Liver (tissue), 3 donors: ENCODE results near the gene SZT2.

Source experiments
- ATF3 ChIP-seq: IDR thresholded peaks from 2 replicates; pipeline ENCODE4 v1.6.1; 2016; ENCODE audit warnings: antibody characterized with exemption
- CTCF ChIP-seq: fragments of 150-350 bp; IDR thresholded peaks from 2 replicates; pipeline ENCODE4 v1.5.1; 2017; ENCODE audit warnings: improper control_type of control experiment, low read depth, low read length; ENCODE audit not compliant: missing input control
- FOXA2 ChIP-seq: IDR thresholded peaks from 2 replicates; pipeline ENCODE4 v1.6.1; 2016; ENCODE audit warnings: antibody characterized with exemption
- JUND ChIP-seq, 2 donors: IDR thresholded peaks; 2 replicates each; pipeline ENCODE4 v1.6.1; 2016; ENCODE audit warnings: antibody characterized with exemption in 2 of 2
- MAX ChIP-seq: IDR thresholded peaks from 2 replicates; pipeline ENCODE4 v1.6.1; 2016; ENCODE audit warnings: antibody characterized with exemption
- RAD21 ChIP-seq, 2 donors: IDR thresholded peaks; 2 replicates each; pipeline ENCODE4 v1.6.1; 2016; ENCODE audit warnings: antibody characterized with exemption in 2 of 2, mild to moderate bottlenecking in 2 of 2
- REST ChIP-seq: IDR thresholded peaks from 2 replicates; pipeline ENCODE4 v1.6.1; 2016; ENCODE audit warnings: antibody characterized with exemption, mild to moderate bottlenecking
- RXRA ChIP-seq, 2 donors: IDR thresholded peaks; 2 replicates each; pipeline ENCODE4 v1.6.1; 2017 to 2018; ENCODE audit warnings: antibody characterized with exemption in 2 of 2, mild to moderate bottlenecking in 1 of 2
- SP1 ChIP-seq: IDR thresholded peaks from 2 replicates; pipeline ENCODE4 v1.6.1; 2018; ENCODE audit warnings: antibody characterized with exemption, mild to moderate bottlenecking
- TAF1 ChIP-seq: conservative IDR thresholded peaks from 2 replicates; pipeline ENCODE4 v1.6.1; 2016; ENCODE audit warnings: antibody characterized with exemption, mild to moderate bottlenecking
- donor health status: healthy.
- donor health status: healthy.

GRCh38 chr1:43363935-43364525 is 25.7 kb upstream of the SZT2 start:
- TF ChIP-seq CTCF (no peak), MAX (no peak), ATF3 (no peak), JUND (IDR thresholded peaks at IDR 0.05) (no peak), SP1 (no peak), TAF1 (no peak), RAD21 (IDR thresholded peaks at IDR 0.05) (no peak), FOXA2 (no peak), REST (no peak), RXRA (IDR thresholded peaks at IDR 0.05) (no peak)
